H1 (cell line): ENCODE data around the gene RAB11FIP3. TPM values are rescaled to one million over a fixed set of nuclear protein-coding genes. Genes with fewer than 3 reads are reported as not detected.

ENCODE experiments used
- BCL11A ChIP-seq, 2 experiments: IDR thresholded peaks; one replicate each; pipeline ENCODE4 v1.6.1; 2011; ENCODE audit warnings: low read depth in 2 of 2, low read length in 2 of 2, mild to moderate bottlenecking in 2 of 2
- polyA plus RNA-seq, 7 experiments: library from polyadenylated mRNA; depleted of rRNA in 3 of 7; stranded (reverse) in 5 of 7; unstranded in 2 of 7; fragments of >200 nt in 5 of 7; fragments of 200-250 nt in 2 of 7; gene quantifications; 1 replicate in 5 of 7; 2 replicates in 1 of 7; 4 replicates in 1 of 7; pipeline versions ENCODE4 v1.2.1 to v1.2.3, GENCODE V29; 2011 to 2013; ENCODE audit warnings: missing spikeins in 2 of 7, mixed read lengths in 2 of 7
- total RNA-seq: library from RNA; stranded (reverse); fragmentation: NEBNext Ultra II Directional; extraction: Animal tissue kit (Norgen Biotek cat#: 25700); gene quantifications from 2 replicates; pipeline ENCODE4 v1.2.1, GENCODE V29; 2021
- TF ChIP-seq, protein P1 (sequence below), 3 experiments: IDR thresholded peaks; 1 replicate in 2 of 3; 2 replicates in 1 of 3; pipeline versions ENCODE4 v1.5.1 to v1.6.1; 2011; ENCODE audit warnings: low read length in 3 of 3, mild to moderate bottlenecking in 3 of 3, inconsistent platforms in 2 of 3, low read depth in 1 of 3, moderate library complexity in 1 of 3; ENCODE audit not compliant: insufficient read depth in 1 of 3; ENCODE audit errors: control extremely low read depth in 1 of 3
- TF ChIP-seq, protein P2 (sequence below): IDR thresholded peaks from 2 replicates; pipeline ENCODE4 v1.6.1; 2011; ENCODE audit warnings: low read length, improper control_type of control experiment

The RAB11FIP3 gene
- total and polyA plus RNA-seq, 2 of the 8 experiments (the other 6 are each of a cell fraction or from before 2014, with no cell fraction given): 9.3 to 35.2 TPM

DNA sequence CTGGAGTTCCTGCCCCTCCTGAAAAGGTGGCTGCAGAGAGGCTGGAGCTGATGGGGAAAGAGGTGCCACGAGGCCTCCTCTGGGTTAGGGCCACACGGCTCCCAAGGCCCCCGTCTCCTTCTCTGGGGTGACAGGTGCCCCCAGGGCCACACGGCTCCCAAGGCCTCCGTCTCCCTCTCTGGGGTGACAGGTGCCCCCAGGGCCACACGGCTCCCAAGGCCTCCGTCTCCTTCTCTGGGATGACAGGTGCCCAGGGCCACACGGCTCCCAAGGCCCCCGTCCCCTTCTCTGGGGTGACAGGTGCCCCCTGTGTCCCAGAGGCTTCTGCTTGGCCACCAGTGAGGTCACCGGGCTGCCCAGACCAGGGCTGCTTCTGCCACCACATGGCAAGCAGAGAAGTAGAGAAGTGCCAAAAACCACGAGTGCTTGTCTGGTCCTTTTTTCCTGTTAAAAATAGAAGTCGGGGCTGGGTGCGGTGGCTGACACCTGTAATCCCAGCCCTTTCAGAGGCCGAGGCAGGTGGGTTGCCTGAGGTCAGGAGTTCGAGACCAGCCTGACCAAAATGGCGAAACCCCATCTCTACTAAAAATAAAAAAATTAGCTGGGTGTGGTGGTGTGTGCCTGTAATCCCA, 106.2 kb downstream of the RAB11FIP3 start (continued):
- TF ChIP-seq BCL11A (IDR thresholded peaks at IDR 0.05; ENCODE audit: low read depth in 2 of 2, low read length in 2 of 2): no peak
- TF ChIP-seq, protein P1, sequence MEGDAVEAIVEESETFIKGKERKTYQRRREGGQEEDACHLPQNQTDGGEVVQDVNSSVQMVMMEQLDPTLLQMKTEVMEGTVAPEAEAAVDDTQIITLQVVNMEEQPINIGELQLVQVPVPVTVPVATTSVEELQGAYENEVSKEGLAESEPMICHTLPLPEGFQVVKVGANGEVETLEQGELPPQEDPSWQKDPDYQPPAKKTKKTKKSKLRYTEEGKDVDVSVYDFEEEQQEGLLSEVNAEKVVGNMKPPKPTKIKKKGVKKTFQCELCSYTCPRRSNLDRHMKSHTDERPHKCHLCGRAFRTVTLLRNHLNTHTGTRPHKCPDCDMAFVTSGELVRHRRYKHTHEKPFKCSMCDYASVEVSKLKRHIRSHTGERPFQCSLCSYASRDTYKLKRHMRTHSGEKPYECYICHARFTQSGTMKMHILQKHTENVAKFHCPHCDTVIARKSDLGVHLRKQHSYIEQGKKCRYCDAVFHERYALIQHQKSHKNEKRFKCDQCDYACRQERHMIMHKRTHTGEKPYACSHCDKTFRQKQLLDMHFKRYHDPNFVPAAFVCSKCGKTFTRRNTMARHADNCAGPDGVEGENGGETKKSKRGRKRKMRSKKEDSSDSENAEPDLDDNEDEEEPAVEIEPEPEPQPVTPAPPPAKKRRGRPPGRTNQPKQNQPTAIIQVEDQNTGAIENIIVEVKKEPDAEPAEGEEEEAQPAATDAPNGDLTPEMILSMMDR (IDR thresholded peaks at IDR 0.05; ENCODE audit: control extremely low read depth in 1 of 3, insufficient read depth in 1 of 3, low read depth in 1 of 3, low read length in 3 of 3): no peak
- TF ChIP-seq, protein P2, sequence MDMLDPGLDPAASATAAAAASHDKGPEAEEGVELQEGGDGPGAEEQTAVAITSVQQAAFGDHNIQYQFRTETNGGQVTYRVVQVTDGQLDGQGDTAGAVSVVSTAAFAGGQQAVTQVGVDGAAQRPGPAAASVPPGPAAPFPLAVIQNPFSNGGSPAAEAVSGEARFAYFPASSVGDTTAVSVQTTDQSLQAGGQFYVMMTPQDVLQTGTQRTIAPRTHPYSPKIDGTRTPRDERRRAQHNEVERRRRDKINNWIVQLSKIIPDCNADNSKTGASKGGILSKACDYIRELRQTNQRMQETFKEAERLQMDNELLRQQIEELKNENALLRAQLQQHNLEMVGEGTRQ: no peak
